ENCODE data around the gene NUP85.

NUP85 gene

DNA sequence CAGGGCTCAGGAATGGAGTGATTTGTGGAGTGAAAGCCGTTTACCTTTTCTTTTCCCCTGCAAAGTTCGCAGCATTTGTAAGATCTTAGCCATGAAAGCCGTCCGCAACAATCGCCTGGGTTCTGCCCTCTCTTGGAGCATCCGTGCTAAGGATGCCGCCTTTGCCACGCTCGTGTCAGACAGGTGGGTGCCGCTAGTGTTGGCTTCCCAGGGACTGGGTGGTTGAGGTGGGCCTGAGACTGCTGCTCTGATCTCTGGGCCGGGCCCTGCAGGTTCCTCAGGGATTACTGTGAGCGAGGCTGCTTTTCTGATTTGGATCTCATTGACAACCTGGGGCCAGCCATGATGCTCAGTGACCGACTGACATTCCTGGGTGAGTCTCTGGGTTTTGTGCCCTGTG is 27.3 kb downstream of the NUP85 start:
- no peak overlapping the region for H3K4me3 ChIP-seq
- no peak for TF ChIP-seq Cebpa-rat (IDR thresholded peaks at IDR 0.05)
- H3K4me1 ChIP-seq: peaks cover 24 to 53% (median 48%) of the 10 kb centered on the region in 10 experiments
- H3K36me3 ChIP-seq: peaks cover 80 to 92% (median 85%) of the 10 kb centered on the region in 11 experiments
- no peak overlapping the region for H3K4me2 ChIP-seq
- no peaks in the 10 kb centered on the region for H3K27me3 ChIP-seq
- no peak overlapping the region; a peak in 4 of 22 replicates for H3K9ac ChIP-seq
- no peaks in the 10 kb centered on the region for H3K9me3 ChIP-seq (replicated peaks in 1 of 11)
- H3K27ac ChIP-seq: peak overlapping the region in 6 of 11 experiments; percentile 14 to 97 (median 96); a peak in 10 of 22 replicates
- H4K20me1 ChIP-seq: peaks cover 0 to 20% (median 0%) of the 10 kb centered on the region in 11 experiments; a peak in 8 of 22 replicates

- peaks cover 0 to 53% (median 10%) of the 10 kb centered on the region in 11 experiments; a peak in 12 of 22 replicates for H4K20me1 ChIP-seq
- H3K27ac ChIP-seq: peak overlapping the region in 8 of 11 experiments; percentile 46 to 84 (median 70); a peak in 16 of 22 replicates
- H3K4me1 ChIP-seq: peaks cover 18 to 52% (median 38%) of the 10 kb centered on the region in 10 experiments; a peak in 19 of 20 replicates
- 0 out of 22 replicates have a peak, but pooled peaks of 1 of the 11 experiments have one; percentile 19 for TF ChIP-seq Cebpa-rat (IDR thresholded peaks at IDR 0.05)
- H3K4me2 ChIP-seq: peak overlapping the region in 8 of 11 experiments; percentile 18 to 73 (median 62); a peak in 15 of 22 replicates
- H3K36me3 ChIP-seq: peaks cover 97 to 100% (median 99%) of the 10 kb centered on the region in 11 experiments
- H3K4me3 ChIP-seq: no peak overlapping the region
- H3K27me3 ChIP-seq: no peaks in the 10 kb centered on the region
- peak overlapping the region in 9 of 11 experiments; percentile 13 to 71 (median 58); a peak in 16 of 22 replicates for H3K9ac ChIP-seq
- no peaks in the 10 kb centered on the region for H3K9me3 ChIP-seq (replicated peaks in 1 of 11)
Observed at GRCh38 chr17:75237100-75238014, 31.9 kb downstream of the NUP85 start.

DNA sequence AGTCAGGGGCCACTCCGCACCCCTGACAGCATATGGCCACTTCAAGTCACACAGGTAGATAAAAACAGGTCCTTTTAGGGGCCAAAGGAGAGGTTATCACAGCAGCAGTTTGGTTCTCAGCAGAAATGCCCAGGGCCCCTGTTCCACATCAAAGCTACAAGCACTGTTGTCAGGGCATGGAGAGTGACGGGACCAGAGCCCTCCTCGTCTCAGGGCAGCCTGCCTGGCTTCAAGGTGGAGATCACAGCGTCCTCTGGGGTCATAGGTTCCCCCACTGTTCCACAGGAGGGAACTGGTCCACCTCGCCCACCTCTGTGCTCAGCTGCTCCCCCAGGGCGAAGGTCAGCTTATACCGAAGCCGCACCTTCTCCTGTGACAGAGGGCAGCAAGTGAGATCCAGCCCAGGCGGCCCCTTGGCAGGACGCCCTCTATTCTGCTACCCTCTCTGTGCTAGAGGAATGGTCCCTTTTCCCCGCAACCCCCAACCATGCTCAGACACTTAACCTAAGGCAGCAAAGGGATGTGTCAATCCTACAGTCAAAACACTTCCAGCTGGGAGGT is 32.6 kb downstream of the NUP85 start:
- Histone ChIP-seq H3K9ac (peak overlapping the region in 10 of 11 experiments; percentile 10 to 71 (median 57); a peak in 18 of 22 replicates), H3K27ac (peak overlapping the region in 8 of 11 experiments; percentile 46 to 84 (median 70); a peak in 16 of 22 replicates), H3K9me3 (replicated peaks in 1 of 11) (no peaks in the 10 kb centered on the region), H3K4me1 (peaks cover 25 to 59% (median 45%) of the 10 kb centered on the region in 10 experiments; a peak in 19 of 20 replicates), H3K36me3 (peaks cover 97 to 100% (median 99%) of the 10 kb centered on the region in 11 experiments), H3K27me3 (no peaks in the 10 kb centered on the region), H3K4me3 (no peak overlapping the region), H3K4me2 (peak overlapping the region in 9 of 11 experiments; percentile 6 to 73 (median 60); a peak in 16 of 22 replicates), H4K20me1 (peaks cover 0 to 61% (median 10%) of the 10 kb centered on the region in 11 experiments; a peak in 12 of 22 replicates)
- TF ChIP-seq Cebpa-rat (IDR thresholded peaks at IDR 0.05): no peak

GRCh38 chr17:75238684-75239191 is 33.3 kb downstream of the NUP85 start:
- peak overlapping the region in 8 of 11 experiments; percentile 10 to 71 (median 58); a peak in 10 of 22 replicates for H3K9ac ChIP-seq
- peaks cover 98 to 100% (median 99%) of the 10 kb centered on the region in 11 experiments for H3K36me3 ChIP-seq
- no peaks in the 10 kb centered on the region for H3K9me3 ChIP-seq (replicated peaks in 1 of 11)
- H3K27me3 ChIP-seq: no peaks in the 10 kb centered on the region
- no peak for TF ChIP-seq Cebpa-rat (IDR thresholded peaks at IDR 0.05)
- no peak overlapping the region for H3K4me3 ChIP-seq
- H3K27ac ChIP-seq: peak overlapping the region in 8 of 11 experiments; percentile 46 to 84 (median 70); a peak in 14 of 22 replicates
- H4K20me1 ChIP-seq: peaks cover 0 to 67% (median 10%) of the 10 kb centered on the region in 11 experiments; a peak in 12 of 22 replicates
- peaks cover 31 to 66% (median 51%) of the 10 kb centered on the region in 10 experiments for H3K4me1 ChIP-seq
- H3K4me2 ChIP-seq: peak overlapping the region in 8 of 11 experiments; percentile 18 to 73 (median 62); a peak in 11 of 22 replicates

DNA sequence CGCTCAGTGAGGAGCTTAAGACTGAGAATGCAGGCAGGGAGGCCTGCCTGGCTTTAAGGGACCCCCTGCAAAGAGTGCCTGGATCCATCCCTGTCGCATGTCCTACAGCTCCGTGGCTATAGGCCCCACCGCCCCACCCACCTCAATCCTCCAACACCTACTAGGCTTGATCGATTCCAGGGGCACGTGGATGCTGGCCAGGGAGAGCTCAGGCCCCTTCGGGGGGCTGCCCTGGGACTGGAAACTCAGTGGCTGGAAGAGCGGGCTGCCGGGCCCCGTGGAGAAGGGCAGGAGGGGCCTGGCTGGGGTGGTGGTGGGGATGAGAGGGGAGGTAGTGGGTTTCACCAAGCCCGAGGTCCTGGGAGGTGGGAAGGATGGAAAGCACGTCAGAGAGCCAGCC is 33.7 kb downstream of the NUP85 start:
- Histone ChIP-seq H3K9ac (peak overlapping the region in 5 of 11 experiments; percentile 10 to 56 (median 41); a peak in 3 of 22 replicates), H3K27ac (peak overlapping the region in 5 of 11 experiments; percentile 7 to 84 (median 66); a peak in 5 of 22 replicates), H3K4me1 (peaks cover 36 to 70% (median 56%) of the 10 kb centered on the region in 10 experiments), H3K4me3 (no peak overlapping the region), H3K9me3 (replicated peaks in 1 of 11) (no peaks in the 10 kb centered on the region), H3K27me3 (no peaks in the 10 kb centered on the region), H4K20me1 (peaks cover 0 to 72% (median 10%) of the 10 kb centered on the region in 11 experiments; a peak in 13 of 22 replicates), H3K4me2 (0 out of 22 replicates have a peak overlapping the region, but pooled peaks of 1 of the 11 experiments have one; percentile 24), H3K36me3 (peaks cover 94 to 100% (median 99%) of the 10 kb centered on the region in 11 experiments)
- TF ChIP-seq Cebpa-rat (IDR thresholded peaks at IDR 0.05): no peak

DNA sequence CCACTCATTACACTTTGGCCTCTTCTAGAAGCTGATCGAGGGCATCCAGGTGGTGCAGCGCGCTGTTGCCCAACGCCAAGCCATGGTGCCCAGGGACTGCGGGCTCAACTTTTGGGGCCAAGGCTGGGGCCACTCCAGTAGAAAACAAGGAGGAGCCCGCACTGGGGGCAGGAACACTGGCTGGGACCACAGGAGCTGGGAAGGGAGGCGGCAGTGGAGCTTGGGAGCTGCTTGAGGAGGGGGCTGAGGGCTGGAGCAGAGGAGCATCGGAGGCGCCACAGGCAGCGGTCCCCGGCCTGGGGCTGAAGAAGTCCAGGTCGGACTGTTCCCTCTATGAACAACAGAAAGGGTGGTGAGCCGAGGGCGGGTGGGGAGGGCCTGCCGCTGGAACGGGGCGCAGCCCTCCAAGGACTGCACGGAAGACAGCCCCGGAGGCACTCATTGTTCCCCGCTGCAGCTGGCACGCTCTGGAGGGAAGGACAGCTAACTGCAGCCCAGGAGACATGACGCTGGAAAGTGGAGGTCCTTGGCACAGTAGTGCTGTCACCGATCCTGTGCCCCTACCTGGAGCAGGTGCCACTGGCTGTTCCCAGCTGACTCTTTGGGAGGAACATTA is 34.4 kb downstream of the NUP85 start:
- Histone ChIP-seq H3K4me3 (no peak overlapping the region), H3K36me3 (peaks cover 87 to 100% (median 93%) of the 10 kb centered on the region in 11 experiments), H3K27me3 (no peaks in the 10 kb centered on the region), H3K4me2 (peak overlapping the region in 3 of 11 experiments; percentile 13 to 47 (median 30); a peak in 3 of 22 replicates), H3K4me1 (peaks cover 43 to 77% (median 63%) of the 10 kb centered on the region in 10 experiments), H4K20me1 (peaks cover 0 to 74% (median 11%) of the 10 kb centered on the region in 11 experiments; a peak in 13 of 22 replicates), H3K9ac (peak overlapping the region in 2 of 11 experiments; percentile 20 to 38; a peak in 2 of 22 replicates), H3K9me3 (replicated peaks in 1 of 11) (no peaks in the 10 kb centered on the region), H3K27ac (peak overlapping the region in 7 of 11 experiments; percentile 7 to 89 (median 37); a peak in 9 of 22 replicates)
- TF ChIP-seq Cebpa-rat (IDR thresholded peaks at IDR 0.05): no peak

DNA sequence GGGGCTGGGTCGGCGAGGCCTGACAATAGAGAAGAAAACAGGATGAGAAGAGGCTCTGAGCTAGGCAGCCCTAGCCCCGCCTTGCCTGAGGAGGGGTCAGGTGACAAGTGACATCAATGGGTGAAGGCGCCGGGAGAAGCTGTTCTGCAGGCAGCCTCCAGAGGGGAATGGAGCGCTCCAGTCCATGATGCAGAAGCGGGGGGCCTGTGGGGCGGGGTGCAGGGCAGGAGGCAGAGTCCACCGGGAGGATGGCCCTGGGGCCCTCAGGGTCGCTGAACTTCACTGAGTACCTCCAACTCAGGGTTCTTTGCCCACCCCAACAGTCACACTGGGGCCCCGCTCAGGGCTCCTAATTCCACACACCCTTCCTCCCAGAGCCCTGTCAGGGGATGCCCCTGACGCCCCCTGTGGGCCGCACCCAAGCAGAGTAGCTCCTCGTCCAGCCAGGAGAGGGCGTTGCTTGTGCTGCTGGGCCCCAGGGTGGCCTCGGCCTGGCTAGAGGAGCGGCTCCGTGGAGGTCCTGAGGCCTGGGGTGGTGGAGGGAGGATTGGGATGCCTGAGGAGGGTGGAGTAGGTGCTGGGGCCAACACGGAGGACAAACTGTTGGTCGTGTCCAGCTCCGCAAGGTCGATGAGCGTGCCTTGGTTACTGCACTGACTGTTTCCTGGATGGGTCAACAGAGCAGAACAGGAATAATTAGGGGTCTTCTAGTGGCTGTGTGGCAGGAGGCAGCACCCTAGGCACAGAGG is 35.1 kb downstream of the NUP85 start:
- Histone ChIP-seq H3K36me3 (peaks cover 83 to 100% (median 92%) of the 10 kb centered on the region in 11 experiments), H3K27ac (peak overlapping the region in 8 of 11 experiments; percentile 23 to 89 (median 58); a peak in 13 of 22 replicates), H3K9ac (peak overlapping the region in 7 of 11 experiments; percentile 11 to 71 (median 38); a peak in 9 of 22 replicates), H3K4me1 (peaks cover 50 to 84% (median 70%) of the 10 kb centered on the region in 10 experiments), H3K4me2 (peak overlapping the region in 8 of 11 experiments; percentile 9 to 47 (median 26); a peak in 11 of 22 replicates), H3K27me3 (no peaks in the 10 kb centered on the region), H3K4me3 (no peak overlapping the region), H3K9me3 (replicated peaks in 1 of 11) (no peaks in the 10 kb centered on the region), H4K20me1 (peaks cover 0 to 75% (median 11%) of the 10 kb centered on the region in 11 experiments; a peak in 12 of 22 replicates)
- TF ChIP-seq Cebpa-rat (IDR thresholded peaks at IDR 0.05): no peak
